HL-60/S4 treated with retinoic acid at 250 ng/mL for 4 days and 3 days (cell line): Measurements from ENCODE around the gene SIX1.

ENCODE experiments used
- in situ Hi-C: fragments of 300-500 bp; cut with MboI; formaldehyde crosslinking; loops from 2 replicates; pipeline ENCODE4 v1.7.0; 2022; ENCODE audit warnings: low sequenced_read_pairs

SIX1 gene

GRCh38 chr14:60648934-60649874 is at the start of gene SIX1:
Gene SIX1 (minus strand): TSS chr14:60649477. CDS start chr14:60649189, 288 bp downstream.
- in situ Hi-C loops, result loop anchor here (25.0 kb wide), 2 partner anchors 363 to 613 kb away; no protein-coding TSS in a partner anchor

- in situ Hi-C loops, result no loop called here
These were observed 46.0 kb upstream of the SIX1 start for GRCh38 chr14:60695327-60695726.

GRCh38 chr14:60691383-60692113 is 42.3 kb upstream of the SIX1 start:
- in situ Hi-C loops, result no loop called here

- in situ Hi-C loops, result no loop called here
These were observed 37.6 kb upstream of the SIX1 start for GRCh38 chr14:60686865-60687264.

GRCh38 chr14:60684203-60684602 is 34.9 kb upstream of the SIX1 start:
- in situ Hi-C loops, result no loop called here

- in situ Hi-C loops, result no loop called here
These were observed 32.0 kb upstream of the SIX1 start for GRCh38 chr14:60681271-60681670.

GRCh38 chr14:60680511-60680910 is 31.2 kb upstream of the SIX1 start:
- in situ Hi-C loops, result no loop called here

GRCh38 chr14:60679566-60680258 is 30.4 kb upstream of the SIX1 start:
- in situ Hi-C loops, result no loop called here

- in situ Hi-C loops, result no loop called here
These were observed 28.4 kb upstream of the SIX1 start for GRCh38 chr14:60677701-60678100.

- in situ Hi-C loops, result no loop called here
These were observed 21.7 kb upstream of the SIX1 start for GRCh38 chr14:60670989-60671388.

- in situ Hi-C loops, result no loop called here
These were observed 19.3 kb upstream of the SIX1 start for GRCh38 chr14:60668431-60669112.

GRCh38 chr14:60665177-60665550 is 15.9 kb upstream of the SIX1 start:
- in situ Hi-C loops, result no loop called here

GRCh38 chr14:60662982-60663381 is 13.7 kb upstream of the SIX1 start:
- in situ Hi-C loops, result no loop called here

GRCh38 chr14:60661721-60662120 is 12.4 kb upstream of the SIX1 start:
- in situ Hi-C loops, result no loop called here

- in situ Hi-C loops, result no loop called here
These were observed 9.8 kb upstream of the SIX1 start for GRCh38 chr14:60658909-60659585.

GRCh38 chr14:60658211-60658690 is 9.0 kb upstream of the SIX1 start:
- in situ Hi-C loops, result no loop called here

GRCh38 chr14:60657456-60658210 is 8.4 kb upstream of the SIX1 start:
- in situ Hi-C loops, result no loop called here

GRCh38 chr14:60656686-60657455 is 7.6 kb upstream of the SIX1 start:
- in situ Hi-C loops, result no loop called here
